Activated CD4-positive, alpha-beta T cell treated with anti-CD3 and anti-CD28 coated beads, Interleukin-2, amount 50 U/mL, for 48 hours (primary cell): Measurements from ENCODE around the gene STPG2.

Experiments
- DNase-seq, 2 experiments: peaks; one replicate each; pipeline ENCODE4 v3.0.0-alpha.2; 2020

Gene STPG2

GRCh38 chr4:98143001-98143899, at the start of gene STPG2:
TSS of gene STPG2 (minus strand) at chr4:98143476.
- peak; percentile 94 for DNase-seq

- DNase-seq: no peak
Observed at GRCh38 chr4:98185279-98185678, 42.0 kb upstream of the STPG2 start.

- DNase-seq: no peak
Observed at GRCh38 chr4:98181809-98182208, 38.5 kb upstream of the STPG2 start.

- no peak for DNase-seq
Observed at GRCh38 chr4:98179951-98180350, 36.7 kb upstream of the STPG2 start.

- DNase-seq: no peak
Observed at GRCh38 chr4:98176531-98176930, 33.3 kb upstream of the STPG2 start.

- DNase-seq: no peak
Observed at GRCh38 chr4:98170035-98170434, 26.8 kb upstream of the STPG2 start.

- no peak for DNase-seq
Observed at GRCh38 chr4:98166731-98167041, 23.4 kb upstream of the STPG2 start.

GRCh38 chr4:98166025-98166730, 22.9 kb upstream of the STPG2 start:
- DNase-seq: no peak

- no peak for DNase-seq
Observed at GRCh38 chr4:98162696-98163095, 19.4 kb upstream of the STPG2 start.

- DNase-seq: no peak
Observed at GRCh38 chr4:98151145-98151924, 8.1 kb upstream of the STPG2 start.

- no peak for DNase-seq
Observed at GRCh38 chr4:98150092-98150761, 7.0 kb upstream of the STPG2 start.

GRCh38 chr4:98148856-98149255, 5.6 kb upstream of the STPG2 start:
- DNase-seq: no peak

GRCh38 chr4:98126141-98126540, 17.1 kb downstream of the STPG2 start:
- DNase-seq: no peak

- no peak for DNase-seq
Observed at GRCh38 chr4:98125585-98125984, 17.7 kb downstream of the STPG2 start.

GRCh38 chr4:98117363-98117762, 25.9 kb downstream of the STPG2 start:
- DNase-seq: no peak

GRCh38 chr4:98113012-98113411, 30.3 kb downstream of the STPG2 start:
- DNase-seq: no peak

GRCh38 chr4:98110929-98111328, 32.3 kb downstream of the STPG2 start:
- no peak for DNase-seq

GRCh38 chr4:98110214-98110613, 33.1 kb downstream of the STPG2 start:
- no peak for DNase-seq

- DNase-seq: no peak
Observed at GRCh38 chr4:98102660-98103059, 40.6 kb downstream of the STPG2 start.

- no peak for DNase-seq
Observed at GRCh38 chr4:98101988-98102387, 41.3 kb downstream of the STPG2 start.

- DNase-seq: no peak
Observed at GRCh38 chr4:98098764-98099163, 44.5 kb downstream of the STPG2 start.

- DNase-seq: no peak
Observed at GRCh38 chr4:98094118-98094517, 49.2 kb downstream of the STPG2 start.

GRCh38 chr4:98093662-98094061, 49.6 kb downstream of the STPG2 start:
- DNase-seq: no peak
